Thyroid gland (tissue), 4 donors: ENCODE results near the gene WDR81.

ENCODE experiments used
- POLR2A ChIP-seq, 2 donors: fragments of 450-650 bp; IDR thresholded peaks; one replicate each; pipeline ENCODE4 v1.6.1; 2017; ENCODE audit warnings: antibody characterized with exemption in 2 of 2, mild to moderate bottlenecking in 2 of 2, moderate library complexity in 1 of 2
- TF ChIP-seq, protein P1 (sequence below), 6 experiments: fragments of 200-600 bp in 3 of 6; fragments of 450-650 bp in 3 of 6; sonication (generic) in 3 of 6; IDR thresholded peaks; one replicate each; pipeline ENCODE4 v1.5.1; 2016 to 2019; ENCODE audit warnings: antibody characterized with exemption in 6 of 6, mild to moderate bottlenecking in 2 of 6, inconsistent platforms in 1 of 6, moderate library complexity in 1 of 6

DNA sequence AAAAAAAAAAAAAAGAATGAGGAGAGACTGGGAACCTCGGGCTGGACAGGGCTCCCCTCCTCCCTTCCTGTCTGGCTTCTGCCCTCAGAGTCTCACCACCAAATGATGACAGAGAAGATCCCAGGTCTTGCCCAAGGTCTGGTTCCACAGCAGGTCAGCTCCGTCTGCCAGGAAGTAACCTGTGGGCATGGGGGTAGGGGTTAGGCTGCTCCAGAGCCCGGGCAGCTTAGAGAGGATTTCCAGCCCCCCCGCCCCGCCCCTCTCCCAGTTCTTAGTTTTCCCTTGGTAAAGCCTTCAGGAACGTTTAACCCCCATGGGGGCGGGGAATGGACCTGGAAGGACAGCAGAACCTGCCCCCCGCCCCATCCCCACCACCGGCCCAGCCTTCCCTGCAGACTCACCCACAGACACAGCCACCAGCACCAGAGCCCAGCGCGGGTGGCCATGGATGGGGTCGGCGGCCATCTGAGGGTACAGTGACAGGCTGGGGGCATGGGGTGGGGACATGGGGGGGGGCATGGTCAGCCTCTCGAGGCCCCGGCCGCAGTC, 15.0 kb upstream of the WDR81 start:
- TF ChIP-seq, protein P1, sequence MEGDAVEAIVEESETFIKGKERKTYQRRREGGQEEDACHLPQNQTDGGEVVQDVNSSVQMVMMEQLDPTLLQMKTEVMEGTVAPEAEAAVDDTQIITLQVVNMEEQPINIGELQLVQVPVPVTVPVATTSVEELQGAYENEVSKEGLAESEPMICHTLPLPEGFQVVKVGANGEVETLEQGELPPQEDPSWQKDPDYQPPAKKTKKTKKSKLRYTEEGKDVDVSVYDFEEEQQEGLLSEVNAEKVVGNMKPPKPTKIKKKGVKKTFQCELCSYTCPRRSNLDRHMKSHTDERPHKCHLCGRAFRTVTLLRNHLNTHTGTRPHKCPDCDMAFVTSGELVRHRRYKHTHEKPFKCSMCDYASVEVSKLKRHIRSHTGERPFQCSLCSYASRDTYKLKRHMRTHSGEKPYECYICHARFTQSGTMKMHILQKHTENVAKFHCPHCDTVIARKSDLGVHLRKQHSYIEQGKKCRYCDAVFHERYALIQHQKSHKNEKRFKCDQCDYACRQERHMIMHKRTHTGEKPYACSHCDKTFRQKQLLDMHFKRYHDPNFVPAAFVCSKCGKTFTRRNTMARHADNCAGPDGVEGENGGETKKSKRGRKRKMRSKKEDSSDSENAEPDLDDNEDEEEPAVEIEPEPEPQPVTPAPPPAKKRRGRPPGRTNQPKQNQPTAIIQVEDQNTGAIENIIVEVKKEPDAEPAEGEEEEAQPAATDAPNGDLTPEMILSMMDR (IDR thresholded peaks at IDR 0.05): no peak
- TF ChIP-seq POLR2A (IDR thresholded peaks at IDR 0.05): no peak
